DND-41 (cell line): ENCODE results near the gene NFKB2.

Experiments used
- ATAC-seq: fragments of 200-7000 bp; cut with Tn5 transposase; 3 replicates; pipeline ENCODE4 v1.9.1; 2021; ENCODE audit warnings: low read depth; ENCODE audit not compliant: insufficient read depth
- DNase-seq: peaks from one replicate; pipeline ENCODE4 v3.0.0-alpha.2; 2020
- H2AFZ ChIP-seq: 2 replicates; pipeline ENCODE4 v1.6.0; 2012; ENCODE audit warnings: low read depth, low read length
- H3K27ac ChIP-seq: 2 replicates; pipeline ENCODE4 v1.5.1; 2012; ENCODE audit warnings: low read length, inconsistent platforms
- H3K27me3 ChIP-seq: fragments of 200-600 bp; sonication (generic); 2 replicates; pipeline ENCODE4 v1.6.0; 2012; ENCODE audit warnings: low read length, mild to moderate bottlenecking, inconsistent platforms; ENCODE audit not compliant: insufficient read depth, poor library complexity
- H3K36me3 ChIP-seq: 2 replicates; pipeline ENCODE4 v1.5.1; 2012; ENCODE audit warnings: low read length, inconsistent platforms; ENCODE audit not compliant: insufficient read depth
- H3K4me1 ChIP-seq: 2 replicates; pipeline ENCODE4 v1.5.1; 2012; ENCODE audit warnings: mild to moderate bottlenecking, low read length; ENCODE audit not compliant: insufficient read depth
- H3K4me2 ChIP-seq: 2 replicates; pipeline ENCODE4 v1.6.0; 2012; ENCODE audit warnings: mild to moderate bottlenecking, moderate library complexity, low read length, inconsistent platforms; ENCODE audit not compliant: insufficient read depth
- H3K4me3 ChIP-seq, 2 experiments: fragments of 200-600 bp in 1 of 2; shearing (Covaris generic) in 1 of 2; 2 replicates each; pipeline ENCODE4 v1.5.1; 2012 to 2016; ENCODE audit warnings: inconsistent platforms in 2 of 2, low read length in 2 of 2, mild to moderate bottlenecking in 2 of 2, low read depth in 1 of 2, moderate library complexity in 1 of 2
- H3K79me2 ChIP-seq: 2 replicates; pipeline ENCODE4 v1.6.0; 2012; ENCODE audit warnings: low read length, inconsistent platforms; ENCODE audit not compliant: insufficient read depth
- H3K9ac ChIP-seq: 2 replicates; pipeline ENCODE4 v1.6.0; 2012; ENCODE audit warnings: low read depth, mild to moderate bottlenecking, inconsistent platforms, low read length, moderate library complexity
- H3K9me3 ChIP-seq: 2 replicates; pipeline ENCODE4 v1.5.1; 2012; ENCODE audit warnings: low read length, moderate library complexity, mild to moderate bottlenecking, inconsistent platforms; ENCODE audit not compliant: insufficient read depth, severe bottlenecking
- H4K20me1 ChIP-seq: 2 replicates; pipeline ENCODE4 v1.6.0; 2012; ENCODE audit warnings: low read length; ENCODE audit not compliant: insufficient read depth
- CTCF ChIP-seq: IDR thresholded peaks from 2 replicates; pipeline ENCODE4 v1.5.1; 2012; ENCODE audit warnings: borderline replicate concordance, low read length, moderate library complexity, mild to moderate bottlenecking; ENCODE audit not compliant: poor library complexity, severe bottlenecking; ENCODE audit errors: extremely low read depth
- EZH2 ChIP-seq: IDR thresholded peaks from 3 replicates; pipeline ENCODE4 v1.6.1; 2012; ENCODE audit warnings: borderline replicate concordance, low read depth, mild to moderate bottlenecking, moderate library complexity, low read length, inconsistent platforms; ENCODE audit not compliant: severe bottlenecking

Gene NFKB2

GRCh38 chr10:102368077-102368476 is 27.4 kb upstream of the NFKB2 start:
- no peak overlapping the region for H3K27ac ChIP-seq
- no peak overlapping the region for H3K9ac ChIP-seq
- no peaks in the 10 kb centered on the region for H3K79me2 ChIP-seq
- DNase-seq (no peak), ATAC-seq (no peak)
- no peak overlapping the region for H3K4me2 ChIP-seq
- H3K4me1 ChIP-seq, result no peaks in the 10 kb centered on the region
- no peaks in the 10 kb centered on the region; the same call in 1 of the 2 replicates for H4K20me1 ChIP-seq
- no peak overlapping the region for H3K4me3 ChIP-seq
- TF ChIP-seq CTCF, result no peak
- TF ChIP-seq EZH2, result no peak
- H3K27me3 ChIP-seq, result no peaks in the 10 kb centered on the region
- peaks cover 89% of the 10 kb centered on the region for H3K36me3 ChIP-seq
- no peaks in the 10 kb centered on the region for H3K9me3 ChIP-seq
- H2AFZ ChIP-seq, result no peak overlapping the region

- Histone ChIP-seq H3K4me3 (no peak overlapping the region), H3K9me3 (no peaks in the 10 kb centered on the region), H2AFZ (no peak overlapping the region), H3K27ac (no peak overlapping the region), H4K20me1 (no peaks in the 10 kb centered on the region), H3K9ac (no peak overlapping the region), H3K79me2 (no peaks in the 10 kb centered on the region), H3K4me1 (no peaks in the 10 kb centered on the region), H3K27me3 (no peaks in the 10 kb centered on the region), H3K36me3 (peaks cover 88% of the 10 kb centered on the region), H3K4me2 (no peak overlapping the region)
- TF ChIP-seq CTCF, result no peak
- no peak for TF ChIP-seq EZH2
- no peak for ATAC-seq
- DNase-seq, result no peak
These were observed 24.2 kb upstream of the NFKB2 start for GRCh38 chr10:102371295-102371694.

DNA sequence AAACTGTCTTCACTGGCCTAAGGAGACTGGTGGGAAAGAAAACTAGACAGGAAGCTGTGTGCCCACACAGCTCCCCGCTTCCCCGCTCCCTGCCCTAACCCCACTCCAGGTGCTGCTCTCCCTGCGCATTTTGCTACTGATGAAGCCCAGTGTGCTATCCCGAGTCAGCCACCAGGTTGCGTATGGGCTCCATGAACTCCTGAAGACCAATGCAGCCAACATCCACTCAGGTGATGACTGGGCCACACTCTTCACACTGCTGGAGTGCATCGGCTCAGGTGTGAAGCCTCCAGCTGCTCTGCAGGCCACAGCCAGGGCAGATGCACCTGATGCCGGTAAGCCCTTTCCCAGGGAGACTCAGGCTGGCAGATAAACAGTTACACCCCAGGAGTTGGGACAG is 20.3 kb upstream of the NFKB2 start:
- H3K4me3 ChIP-seq, result no peak overlapping the region
- no peaks in the 10 kb centered on the region for H3K4me1 ChIP-seq
- H3K9ac ChIP-seq, result no peak overlapping the region
- peaks cover 79% of the 10 kb centered on the region for H3K36me3 ChIP-seq
- H3K79me2 ChIP-seq, result no peaks in the 10 kb centered on the region
- no peaks in the 10 kb centered on the region for H3K27me3 ChIP-seq
- no peaks in the 10 kb centered on the region for H3K9me3 ChIP-seq
- TF ChIP-seq EZH2, result no peak
- peak; percentile 25 for TF ChIP-seq CTCF
- no peak overlapping the region for H2AFZ ChIP-seq
- H3K4me2 ChIP-seq, result no peak overlapping the region
- no peaks in the 10 kb centered on the region for H4K20me1 ChIP-seq
- DNase-seq (no peak), ATAC-seq (0 out of 3 replicates have a peak, but pooled peaks have one; percentile 29)
- no peak overlapping the region for H3K27ac ChIP-seq

DNA sequence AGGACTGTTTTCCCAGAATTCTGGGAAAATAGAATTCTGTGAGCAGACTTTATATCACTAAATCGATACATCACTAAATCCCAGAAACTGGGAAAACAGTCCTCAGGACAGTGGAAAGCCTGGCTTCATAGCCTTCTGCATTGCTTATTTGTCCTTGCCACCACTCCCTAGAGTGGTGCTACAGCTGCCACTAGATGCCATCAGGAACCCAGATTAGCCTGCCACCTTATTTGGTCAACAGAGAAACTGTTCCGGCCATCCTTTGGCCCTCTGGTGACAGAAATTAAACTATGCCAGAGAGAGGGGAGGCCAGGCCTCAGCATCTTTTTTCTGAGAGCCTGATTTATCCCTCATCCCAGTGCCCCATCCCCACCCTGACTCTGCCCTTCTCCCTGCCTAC is 19.6 kb upstream of the NFKB2 start:
- Histone ChIP-seq H3K9ac (no peak overlapping the region), H3K9me3 (no peaks in the 10 kb centered on the region), H3K79me2 (no peaks in the 10 kb centered on the region), H3K4me2 (no peak overlapping the region), H3K27me3 (no peaks in the 10 kb centered on the region), H3K27ac (no peak overlapping the region), H3K4me3 (no peak overlapping the region), H3K4me1 (no peaks in the 10 kb centered on the region), H4K20me1 (no peaks in the 10 kb centered on the region), H2AFZ (no peak overlapping the region), H3K36me3 (peaks cover 79% of the 10 kb centered on the region)
- no peak for TF ChIP-seq CTCF
- TF ChIP-seq EZH2, result no peak
- DNase-seq (no peak), ATAC-seq (no peak)
